ENCODE data around the gene MXD3.

MXD3 gene

DNA sequence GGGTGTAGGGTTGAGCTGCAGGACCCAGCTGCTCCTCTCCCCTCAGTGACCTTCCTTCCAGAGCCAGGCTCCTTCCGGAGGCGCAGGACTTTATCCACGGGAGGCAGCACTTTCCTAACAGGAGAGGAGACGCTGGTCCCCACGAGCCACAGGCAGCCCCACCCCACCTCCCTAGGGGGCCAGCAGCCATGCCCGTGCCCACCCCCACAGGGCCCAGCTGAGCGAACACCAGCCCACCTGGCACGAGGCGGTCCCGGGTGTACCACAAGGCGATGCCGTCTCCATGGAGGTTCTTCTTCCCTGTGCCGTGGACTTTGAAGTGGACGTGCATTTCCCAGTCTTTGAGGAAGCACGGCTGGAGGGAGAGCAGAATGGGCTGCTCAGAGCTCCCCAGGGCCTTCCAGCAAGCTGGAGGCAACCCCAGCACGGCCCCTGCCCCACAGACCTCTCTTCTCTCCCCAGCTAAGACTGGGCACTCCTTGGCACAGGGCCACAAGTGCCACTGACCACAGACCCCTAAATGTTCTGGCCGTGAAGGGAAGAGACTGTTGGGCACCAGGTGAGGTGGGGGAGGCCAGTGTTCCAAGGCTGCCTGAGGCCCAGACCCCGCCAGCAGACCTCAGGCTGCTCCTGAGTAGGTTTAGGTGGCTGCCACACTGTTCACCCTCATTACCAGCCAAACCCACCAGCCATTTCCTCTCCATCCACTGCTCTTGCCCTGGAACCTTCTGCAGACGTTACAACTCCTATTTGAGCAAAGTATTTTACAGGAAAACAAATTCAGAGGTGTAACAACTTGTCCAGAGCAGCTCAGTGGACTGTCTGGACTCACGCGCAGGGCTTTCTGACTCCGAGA, 26.8 kb upstream of the MXD3 start:
- no peak overlapping the region for H3K4me3 Mint-ChIP-seq
- H3K9me3 Mint-ChIP-seq = no peaks in the 10 kb centered on the region
- TF ChIP-seq, protein P1, sequence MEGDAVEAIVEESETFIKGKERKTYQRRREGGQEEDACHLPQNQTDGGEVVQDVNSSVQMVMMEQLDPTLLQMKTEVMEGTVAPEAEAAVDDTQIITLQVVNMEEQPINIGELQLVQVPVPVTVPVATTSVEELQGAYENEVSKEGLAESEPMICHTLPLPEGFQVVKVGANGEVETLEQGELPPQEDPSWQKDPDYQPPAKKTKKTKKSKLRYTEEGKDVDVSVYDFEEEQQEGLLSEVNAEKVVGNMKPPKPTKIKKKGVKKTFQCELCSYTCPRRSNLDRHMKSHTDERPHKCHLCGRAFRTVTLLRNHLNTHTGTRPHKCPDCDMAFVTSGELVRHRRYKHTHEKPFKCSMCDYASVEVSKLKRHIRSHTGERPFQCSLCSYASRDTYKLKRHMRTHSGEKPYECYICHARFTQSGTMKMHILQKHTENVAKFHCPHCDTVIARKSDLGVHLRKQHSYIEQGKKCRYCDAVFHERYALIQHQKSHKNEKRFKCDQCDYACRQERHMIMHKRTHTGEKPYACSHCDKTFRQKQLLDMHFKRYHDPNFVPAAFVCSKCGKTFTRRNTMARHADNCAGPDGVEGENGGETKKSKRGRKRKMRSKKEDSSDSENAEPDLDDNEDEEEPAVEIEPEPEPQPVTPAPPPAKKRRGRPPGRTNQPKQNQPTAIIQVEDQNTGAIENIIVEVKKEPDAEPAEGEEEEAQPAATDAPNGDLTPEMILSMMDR (IDR thresholded peaks at IDR 0.05; ENCODE audit: unreplicated experiment in 3 of 3) = no peak
- H3K36me3 Mint-ChIP-seq (ENCODE audit: low read depth) = peaks cover 44% of the 10 kb centered on the region
- H3K4me1 Mint-ChIP-seq = no peaks in the 10 kb centered on the region
- no peak overlapping the region for H3K27ac Mint-ChIP-seq
- H3K27me3 Mint-ChIP-seq (ENCODE audit: low read depth) = no peaks in the 10 kb centered on the region

DNA sequence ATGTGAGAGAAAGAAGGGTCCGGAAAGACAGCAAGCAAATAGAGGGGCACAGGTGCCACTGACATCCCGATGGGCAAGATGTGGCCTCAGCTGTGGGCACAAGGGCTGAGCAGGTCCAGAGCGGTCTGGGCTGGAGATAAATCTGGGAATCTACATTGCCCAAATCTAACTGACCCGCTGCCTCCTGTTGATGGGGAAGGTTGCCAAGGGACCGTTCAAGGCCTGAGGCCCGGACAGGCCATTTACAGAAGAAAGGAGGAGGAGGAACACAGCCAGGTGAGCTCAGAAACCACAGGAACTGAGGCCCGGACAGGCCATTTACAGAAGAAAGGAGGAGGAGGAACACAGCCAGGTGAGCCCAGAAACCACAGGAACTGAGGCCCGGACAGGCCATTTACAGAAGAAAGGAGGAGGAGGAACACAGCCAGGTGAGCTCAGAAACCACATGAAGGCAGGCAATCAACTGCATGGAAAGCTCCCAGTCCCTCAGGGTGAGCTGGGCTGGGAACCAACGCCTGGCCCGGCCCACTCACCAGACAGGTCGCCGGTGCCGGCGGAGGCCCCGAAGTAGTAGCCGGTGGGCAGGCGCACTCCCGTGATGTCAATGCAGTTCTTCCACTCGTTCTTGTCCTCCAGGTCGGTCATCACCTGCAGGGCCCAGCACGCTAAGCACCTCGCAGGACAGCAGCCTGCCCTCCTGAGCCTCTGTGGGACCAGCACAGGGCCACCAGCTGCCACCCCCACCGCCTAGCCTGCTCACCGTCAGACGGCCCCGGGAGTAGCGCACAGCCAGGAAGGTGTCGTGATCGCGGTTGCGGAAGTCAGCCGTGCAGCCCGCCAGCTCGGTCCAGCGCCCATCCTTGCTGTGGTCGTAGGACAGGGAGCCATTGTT, 25.2 kb upstream of the MXD3 start:
- H3K36me3 Mint-ChIP-seq (ENCODE audit: low read depth) = peaks cover 42% of the 10 kb centered on the region
- H3K9me3 Mint-ChIP-seq = no peaks in the 10 kb centered on the region
- no peaks in the 10 kb centered on the region for H3K27me3 Mint-ChIP-seq (ENCODE audit: low read depth)
- H3K4me1 Mint-ChIP-seq = no peaks in the 10 kb centered on the region
- no peak overlapping the region for H3K4me3 Mint-ChIP-seq
- no peak overlapping the region for H3K27ac Mint-ChIP-seq
- TF ChIP-seq, protein P1 (IDR thresholded peaks at IDR 0.05; ENCODE audit: unreplicated experiment in 3 of 3) = no peak

DNA sequence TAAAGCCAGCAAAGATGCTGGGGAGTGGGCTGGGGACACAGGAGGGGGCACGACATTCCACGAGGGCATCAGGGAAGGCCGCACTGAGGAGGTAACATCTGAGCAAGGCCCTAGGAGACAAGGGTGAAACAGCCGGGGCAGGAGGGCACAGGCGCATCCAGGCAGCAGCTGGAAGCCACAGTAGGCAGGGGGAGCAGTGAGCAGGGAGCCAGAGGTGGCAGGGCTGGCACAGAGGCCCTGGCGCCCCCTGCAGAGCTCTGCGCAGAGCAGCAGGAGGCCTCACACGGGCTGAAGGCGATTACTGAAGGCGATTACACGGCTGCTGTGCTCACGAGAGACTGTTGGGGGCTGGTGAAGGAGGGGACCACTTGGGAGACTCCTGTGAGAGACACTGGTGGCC, 24.4 kb upstream of the MXD3 start:
- Mint-ChIP-seq H3K9me3 (no peaks in the 10 kb centered on the region), H3K27me3 (ENCODE audit: low read depth) (no peaks in the 10 kb centered on the region), H3K36me3 (ENCODE audit: low read depth) (peaks cover 35% of the 10 kb centered on the region), H3K4me3 (no peak overlapping the region), H3K27ac (no peak overlapping the region), H3K4me1 (no peaks in the 10 kb centered on the region)
- TF ChIP-seq, protein P1 (IDR thresholded peaks at IDR 0.05; ENCODE audit: unreplicated experiment in 3 of 3) = peak in 1 of 3 experiments; percentile 13

DNA sequence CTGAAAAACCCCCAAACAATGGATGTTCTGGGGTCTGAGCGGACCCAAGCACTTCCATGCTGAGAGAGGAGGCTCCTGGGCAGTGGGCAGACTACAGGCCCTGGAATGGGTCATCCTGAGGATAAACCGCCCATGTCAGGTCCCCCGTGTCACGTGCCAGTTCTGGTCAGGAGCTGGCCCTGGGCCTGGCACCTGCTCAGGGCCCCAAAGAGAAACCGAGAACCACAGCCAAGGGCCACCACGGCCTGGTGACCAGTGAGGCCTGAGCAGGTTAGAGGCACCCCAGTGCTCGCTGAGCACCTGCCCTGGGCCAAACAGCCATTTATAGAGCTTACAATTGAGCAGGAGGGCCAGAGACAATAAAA, 24.0 kb upstream of the MXD3 start:
- no peaks in the 10 kb centered on the region for H3K9me3 Mint-ChIP-seq
- no peak overlapping the region for H3K4me3 Mint-ChIP-seq
- H3K27ac Mint-ChIP-seq = no peak overlapping the region
- no peaks in the 10 kb centered on the region for H3K4me1 Mint-ChIP-seq
- peaks cover 37% of the 10 kb centered on the region for H3K36me3 Mint-ChIP-seq (ENCODE audit: low read depth)
- no peaks in the 10 kb centered on the region for H3K27me3 Mint-ChIP-seq (ENCODE audit: low read depth)
- TF ChIP-seq, protein P1 (IDR thresholded peaks at IDR 0.05; ENCODE audit: unreplicated experiment in 3 of 3) = no peak

DNA sequence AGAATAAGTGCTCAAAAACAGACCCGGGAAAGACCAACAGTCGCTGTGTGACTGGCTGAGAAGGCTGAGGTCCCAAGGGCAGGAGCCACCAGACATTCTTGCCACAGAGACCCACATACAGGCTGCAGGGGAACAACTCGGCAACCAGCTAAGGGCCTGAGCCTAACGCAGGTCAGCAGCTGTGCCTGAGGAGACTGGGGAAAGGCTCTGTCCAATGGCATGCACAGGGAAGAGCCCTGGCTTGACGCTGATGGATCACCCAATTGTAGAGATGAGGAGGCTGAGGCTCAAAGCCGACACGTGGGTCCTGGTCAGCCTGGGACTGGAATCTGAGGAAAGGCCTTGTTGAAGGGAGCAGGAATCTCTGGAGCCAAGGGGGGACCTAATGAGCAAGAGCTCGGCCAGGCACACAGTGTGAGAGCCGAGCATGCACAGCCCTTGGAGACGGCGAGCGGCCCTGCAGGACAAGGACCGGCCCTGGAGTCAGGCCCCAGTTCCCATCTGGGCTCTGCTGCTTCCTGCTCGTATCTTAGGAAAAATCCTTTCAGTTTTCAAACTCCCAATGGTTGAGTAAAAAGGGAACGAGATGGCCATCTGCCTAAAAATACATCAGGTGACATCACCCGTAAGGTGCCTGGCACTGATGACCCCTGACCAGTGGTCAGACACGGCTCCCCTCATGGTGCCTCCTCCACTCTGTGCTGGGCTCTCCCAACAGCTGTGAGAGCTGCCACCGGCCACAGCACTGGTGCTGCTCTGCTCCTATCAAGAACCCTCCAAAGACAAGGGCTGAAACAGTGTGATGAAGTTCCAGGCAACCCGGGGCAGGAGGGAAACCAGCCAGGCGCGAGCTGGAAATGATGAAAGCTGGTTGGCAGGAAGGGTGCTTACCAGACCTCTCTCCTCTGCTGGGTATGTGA, 23.3 kb upstream of the MXD3 start:
- no peaks in the 10 kb centered on the region for H3K4me1 Mint-ChIP-seq
- H3K27ac Mint-ChIP-seq = no peak overlapping the region
- H3K9me3 Mint-ChIP-seq = no peaks in the 10 kb centered on the region
- peaks cover 39% of the 10 kb centered on the region for H3K36me3 Mint-ChIP-seq (ENCODE audit: low read depth)
- TF ChIP-seq, protein P1 (IDR thresholded peaks at IDR 0.05; ENCODE audit: unreplicated experiment in 3 of 3) = no peak
- no peak overlapping the region for H3K4me3 Mint-ChIP-seq
- H3K27me3 Mint-ChIP-seq (ENCODE audit: low read depth) = no peaks in the 10 kb centered on the region
